Parathyroid adenoma (tissue), 2 donors: ENCODE results near the gene TREH.
A peak's percentile ranks its signal among the peaks of the same experiment; 100 is the strongest.

Experiments used
- H2AFZ ChIP-seq: fragments of 300-600 bp; sonication (generic); one replicate; pipeline ENCODE4 v1.7.0; 2017; ENCODE audit warnings: antibody characterized with exemption, mild to moderate bottlenecking
- H3K27ac ChIP-seq: fragments of 300-600 bp; sonication (generic); one replicate; pipeline ENCODE4 v1.7.0; 2017
- H3K27me3 ChIP-seq: fragments of 300-600 bp; sonication (generic); one replicate; pipeline ENCODE4 v1.7.0; 2017; ENCODE audit warnings: low read length; ENCODE audit not compliant: control insufficient read depth, insufficient read depth
- H3K36me3 ChIP-seq: fragments of 300-600 bp; sonication (generic); one replicate; pipeline ENCODE4 v1.7.0; 2017; ENCODE audit warnings: low read length; ENCODE audit not compliant: control insufficient read depth, insufficient read depth
- H3K4me1 ChIP-seq: fragments of 300-600 bp; sonication (generic); one replicate; pipeline ENCODE4 v1.7.0; 2017; ENCODE audit warnings: control low read depth
- H3K4me2 ChIP-seq: fragments of 300-600 bp; sonication (generic); one replicate; pipeline ENCODE4 v1.7.0; 2017; ENCODE audit warnings: low read length
- H3K4me3 ChIP-seq: fragments of 300-600 bp; sonication (generic); one replicate; pipeline ENCODE4 v1.7.0; 2017; ENCODE audit warnings: low read depth, low read length
- H3K79me2 ChIP-seq: fragments of 300-600 bp; sonication (generic); one replicate; pipeline ENCODE4 v1.7.0; 2017; ENCODE audit warnings: control low read depth
- H3K9ac ChIP-seq: fragments of 300-600 bp; sonication (generic); one replicate; pipeline ENCODE4 v1.7.0; 2017; ENCODE audit warnings: mild to moderate bottlenecking
- H3K9me3 ChIP-seq: fragments of 300-600 bp; sonication (generic); one replicate; pipeline ENCODE4 v1.7.0; 2017; ENCODE audit warnings: low read length; ENCODE audit not compliant: control insufficient read depth
- CTCF ChIP-seq: fragments of 300-600 bp; sonication (generic); IDR thresholded peaks from one replicate; pipeline ENCODE4 v1.7.0; 2017; ENCODE audit warnings: antibody characterized with exemption, mild to moderate bottlenecking
- donor health status: primary hyperparathyroidism.

TREH gene

GRCh38 chr11:118659314-118659952 lies 20.0 kb downstream of the TREH start:
- H3K9ac ChIP-seq: no peak overlapping the region

GRCh38 chr11:118658429-118659313 lies 20.8 kb downstream of the TREH start:
- Histone ChIP-seq H3K27me3 (no peaks in the 10 kb centered on the region), H2AFZ (no peak overlapping the region), H3K9ac (no peak overlapping the region), H3K79me2 (no peaks in the 10 kb centered on the region), H3K27ac (no peak overlapping the region), H3K4me3 (no peak overlapping the region), H3K9me3 (no peaks in the 10 kb centered on the region), H3K36me3 (no peaks in the 10 kb centered on the region), H3K4me1 (no peaks in the 10 kb centered on the region), H3K4me2 (no peak overlapping the region)
- TF ChIP-seq CTCF: no peak

More at GRCh38 chr11:118659314-118659952, 20.0 kb downstream of the TREH start:
- Histone ChIP-seq H3K4me2 (no peak overlapping the region), H3K4me1 (no peaks in the 10 kb centered on the region), H2AFZ (peak overlapping the region; percentile 28), H3K9me3 (no peaks in the 10 kb centered on the region), H3K4me3 (no peak overlapping the region), H3K36me3 (no peaks in the 10 kb centered on the region), H3K27me3 (no peaks in the 10 kb centered on the region), H3K27ac (no peak overlapping the region), H3K79me2 (no peaks in the 10 kb centered on the region)
- TF ChIP-seq CTCF: peak; percentile 84

- H3K27ac ChIP-seq: no peak overlapping the region
- H3K27me3 ChIP-seq: no peaks in the 10 kb centered on the region
- H3K4me3 ChIP-seq: no peak overlapping the region
- no peaks in the 10 kb centered on the region for H3K9me3 ChIP-seq
- TF ChIP-seq CTCF: no peak
- H3K36me3 ChIP-seq: no peaks in the 10 kb centered on the region
- no peak overlapping the region for H2AFZ ChIP-seq
- no peak overlapping the region for H3K4me2 ChIP-seq
- no peaks in the 10 kb centered on the region for H3K4me1 ChIP-seq
- no peaks in the 10 kb centered on the region for H3K79me2 ChIP-seq
- H3K9ac ChIP-seq: no peak overlapping the region
Measured at GRCh38 chr11:118657709-118658428, 21.6 kb downstream of the TREH start.

- Histone ChIP-seq H3K27me3 (no peaks in the 10 kb centered on the region), H3K4me1 (no peaks in the 10 kb centered on the region), H3K79me2 (no peaks in the 10 kb centered on the region), H3K4me3 (no peak overlapping the region), H3K4me2 (no peak overlapping the region), H2AFZ (no peak overlapping the region), H3K9ac (no peak overlapping the region), H3K9me3 (no peaks in the 10 kb centered on the region), H3K27ac (no peak overlapping the region), H3K36me3 (no peaks in the 10 kb centered on the region)
- no peak for TF ChIP-seq CTCF
Measured at GRCh38 chr11:118657238-118657637, 22.2 kb downstream of the TREH start.
